ENCODE data around the gene EMILIN2.

The EMILIN2 gene

GRCh38 chr18:2881840-2882195, 35.0 kb downstream of the EMILIN2 start:
- TF ChIP-seq HDGF (IDR thresholded peaks at IDR 0.05; ENCODE audit: borderline replicate concordance), result no peak
- no peak for TF ChIP-seq ARNT (IDR thresholded peaks at IDR 0.05)
- TF ChIP-seq FOXA1 (IDR thresholded peaks at IDR 0.05), result no peak
- TF ChIP-seq NFRKB (IDR thresholded peaks at IDR 0.05), result no peak
- no peak for TF ChIP-seq SP1 (IDR thresholded peaks at IDR 0.05)
- TF ChIP-seq FOXK2 (IDR thresholded peaks at IDR 0.05), result no peak
- no peak for TF ChIP-seq TARDBP (IDR thresholded peaks at IDR 0.05)
- no peak for DNase-seq (ENCODE audit: extremely low spot score)
- ChIA-PET CTCF (no interaction called here), POLR2A (no interaction called here)

- ChIA-PET POLR2A (no interaction called here), CTCF (no interaction called here)
- DNase-seq (ENCODE audit: extremely low spot score), result no peak
- TF ChIP-seq PKNOX1 (IDR thresholded peaks at IDR 0.05) (no peak), ZNF384 (IDR thresholded peaks at IDR 0.05) (no peak), L3MBTL2 (conservative IDR thresholded peaks at IDR 0.05) (no peak), FOXA1 (IDR thresholded peaks at IDR 0.05) (no peak), TARDBP (IDR thresholded peaks at IDR 0.05) (no peak), FOXK2 (IDR thresholded peaks at IDR 0.05) (no peak), FOXM1 (IDR thresholded peaks at IDR 0.05; ENCODE audit: borderline replicate concordance) (no peak), NFRKB (IDR thresholded peaks at IDR 0.05) (no peak), HDGF (IDR thresholded peaks at IDR 0.05; ENCODE audit: borderline replicate concordance) (no peak), ARNT (IDR thresholded peaks at IDR 0.05) (no peak), CTBP1 (IDR thresholded peaks at IDR 0.05; ENCODE audit: borderline replicate concordance) (no peak), ELF4 (IDR thresholded peaks at IDR 0.05) (no peak), SP1 (IDR thresholded peaks at IDR 0.05) (no peak), SUZ12 (IDR thresholded peaks at IDR 0.05) (no peak), LEF1 (IDR thresholded peaks at IDR 0.05; ENCODE audit: borderline replicate concordance) (no peak)
These were observed 35.4 kb downstream of the EMILIN2 start for GRCh38 chr18:2882201-2882600.

GRCh38 chr18:2883076-2883735, 36.4 kb downstream of the EMILIN2 start:
- POLR2A ChIA-PET, result no interaction called here
- CTCF ChIA-PET, result no interaction called here
- no peak for DNase-seq (ENCODE audit: extremely low spot score)
- TF ChIP-seq FOXK2 (IDR thresholded peaks at IDR 0.05) (no peak), TARDBP (IDR thresholded peaks at IDR 0.05) (no peak), SUZ12 (IDR thresholded peaks at IDR 0.05) (no peak), ARNT (IDR thresholded peaks at IDR 0.05) (no peak), L3MBTL2 (conservative IDR thresholded peaks at IDR 0.05) (no peak), FOXM1 (IDR thresholded peaks at IDR 0.05; ENCODE audit: borderline replicate concordance) (no peak), LEF1 (IDR thresholded peaks at IDR 0.05; ENCODE audit: borderline replicate concordance) (no peak), BHLHE40 (IDR thresholded peaks at IDR 0.05; ENCODE audit: borderline replicate concordance) (no peak), NFRKB (IDR thresholded peaks at IDR 0.05) (no peak), ZNF384 (IDR thresholded peaks at IDR 0.05) (no peak), ELF4 (IDR thresholded peaks at IDR 0.05) (no peak), HDGF (IDR thresholded peaks at IDR 0.05; ENCODE audit: borderline replicate concordance) (no peak)

- CTCF ChIA-PET, result no interaction called here
- TF ChIP-seq HDGF (IDR thresholded peaks at IDR 0.05; ENCODE audit: borderline replicate concordance), result no peak
- no peak for TF ChIP-seq PKNOX1 (IDR thresholded peaks at IDR 0.05)
- TF ChIP-seq ELF4 (IDR thresholded peaks at IDR 0.05), result no peak
- no peak for TF ChIP-seq FOXM1 (IDR thresholded peaks at IDR 0.05; ENCODE audit: borderline replicate concordance)
- TF ChIP-seq BHLHE40 (IDR thresholded peaks at IDR 0.05; ENCODE audit: borderline replicate concordance), result no peak
- TF ChIP-seq LEF1 (IDR thresholded peaks at IDR 0.05; ENCODE audit: borderline replicate concordance), result no peak
- TF ChIP-seq SUZ12 (IDR thresholded peaks at IDR 0.05), result no peak
- TF ChIP-seq NFRKB (IDR thresholded peaks at IDR 0.05), result no peak
- TF ChIP-seq CTBP1 (IDR thresholded peaks at IDR 0.05; ENCODE audit: borderline replicate concordance), result no peak
- no peak for TF ChIP-seq ARNT (IDR thresholded peaks at IDR 0.05)
- POLR2A ChIA-PET, result no interaction called here
- DNase-seq (ENCODE audit: extremely low spot score), result no peak
These were observed 38.0 kb downstream of the EMILIN2 start for GRCh38 chr18:2884706-2885285.

GRCh38 chr18:2887470-2887869, 40.7 kb downstream of the EMILIN2 start:
- TF ChIP-seq ARNT (IDR thresholded peaks at IDR 0.05) (no peak), FOXK2 (IDR thresholded peaks at IDR 0.05) (no peak), LEF1 (IDR thresholded peaks at IDR 0.05; ENCODE audit: borderline replicate concordance) (no peak)
- POLR2A ChIA-PET, result no interaction called here
- no peak for DNase-seq (ENCODE audit: extremely low spot score)
- CTCF ChIA-PET, result no interaction called here

- CTCF ChIA-PET, result no interaction called here
- TF ChIP-seq HDGF (IDR thresholded peaks at IDR 0.05; ENCODE audit: borderline replicate concordance) (no peak), CTBP1 (IDR thresholded peaks at IDR 0.05; ENCODE audit: borderline replicate concordance) (no peak), ZNF384 (IDR thresholded peaks at IDR 0.05) (no peak), BHLHE40 (IDR thresholded peaks at IDR 0.05; ENCODE audit: borderline replicate concordance) (no peak), LEF1 (IDR thresholded peaks at IDR 0.05; ENCODE audit: borderline replicate concordance) (no peak), ARNT (IDR thresholded peaks at IDR 0.05) (no peak), TARDBP (IDR thresholded peaks at IDR 0.05) (no peak), FOXK2 (IDR thresholded peaks at IDR 0.05) (no peak), SP1 (IDR thresholded peaks at IDR 0.05) (no peak), FOXM1 (IDR thresholded peaks at IDR 0.05; ENCODE audit: borderline replicate concordance) (no peak), ELF4 (IDR thresholded peaks at IDR 0.05) (no peak), FOXA1 (IDR thresholded peaks at IDR 0.05) (no peak), PKNOX1 (IDR thresholded peaks at IDR 0.05) (no peak), NFRKB (IDR thresholded peaks at IDR 0.05) (no peak), SUZ12 (IDR thresholded peaks at IDR 0.05) (no peak), L3MBTL2 (conservative IDR thresholded peaks at IDR 0.05) (no peak)
- DNase-seq (ENCODE audit: extremely low spot score), result no peak
- POLR2A ChIA-PET, result no interaction called here
These were observed 43.0 kb downstream of the EMILIN2 start for GRCh38 chr18:2889761-2890192.
